Body of pancreas (tissue), 4 donors: Measurements from ENCODE around the gene CD2BP2.
"Not testable (repeated sequence)": the region's sequence is repeated elsewhere in the genome, so short reads cannot be mapped to it uniquely, and the experiment has no call there.

ENCODE experiments used
- CTCF ChIP-seq, 7 experiments: fragments of 450-650 bp in 4 of 7; fragments of 200-600 bp in 3 of 7; sonication (generic) in 3 of 7; IDR thresholded peaks; one replicate each; pipeline ENCODE4 v1.5.1; 2016 to 2019; ENCODE audit warnings: antibody characterized with exemption in 7 of 7
- POLR2A ChIP-seq, 3 donors: fragments of 450-650 bp; IDR thresholded peaks; one replicate each; pipeline ENCODE4 v1.6.1; 2016; ENCODE audit warnings: antibody characterized with exemption in 3 of 3, mild to moderate bottlenecking in 2 of 3

DNA sequence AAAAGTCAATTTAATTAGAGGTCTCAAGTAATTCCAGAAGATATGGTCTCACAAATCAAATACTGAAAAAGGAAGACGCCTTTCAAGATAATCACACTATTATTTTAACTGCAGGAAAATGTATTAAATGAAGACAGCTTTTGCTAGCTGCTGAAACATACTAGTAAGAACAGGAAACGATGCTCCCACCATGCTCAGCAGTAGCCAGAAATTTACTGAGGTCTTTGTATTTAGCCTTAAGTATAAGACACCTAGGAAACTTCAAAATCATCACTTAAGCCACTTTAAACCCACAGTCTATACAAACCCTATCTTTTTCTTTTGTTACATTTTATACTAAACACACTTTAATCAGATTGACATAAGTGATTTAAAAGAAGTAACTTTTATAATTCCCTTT is 36.5 kb downstream of the CD2BP2 start:
- not testable (repeated sequence) for TF ChIP-seq POLR2A, CTCF (IDR thresholded peaks at IDR 0.05)
